Measurements from ENCODE around the gene CEP85L.

DNA sequence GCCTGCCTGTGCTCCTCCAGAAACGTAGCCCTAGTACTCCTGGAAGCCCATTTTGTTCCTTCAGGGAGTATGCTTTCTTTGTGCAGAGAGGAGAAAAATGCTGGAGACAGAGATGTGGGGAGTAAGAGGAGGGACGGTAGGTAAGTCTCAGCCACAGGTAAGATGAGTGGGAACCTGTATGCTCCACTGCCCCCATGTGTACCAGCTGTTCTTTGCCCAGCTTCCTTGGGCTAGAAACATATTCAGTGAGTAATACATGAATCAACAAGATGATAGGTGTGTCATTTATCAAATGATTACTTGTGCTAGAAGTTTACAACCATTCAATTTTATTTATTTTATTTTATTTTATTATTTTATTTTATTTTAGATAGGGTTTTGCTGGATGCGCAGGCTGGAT is 13.6 kb upstream of the CEP85L start:
- TF ChIP-seq POLR2AphosphoS5 (IDR thresholded peaks at IDR 0.05; ENCODE audit: borderline replicate concordance, low read depth, low read length) (no peak), EZH2 (IDR thresholded peaks at IDR 0.05) (no peak)
